NCI-H748 treated with DMSO at 0.1 percent for 48 hours (cell line): Measurements from ENCODE around the gene RBM6.
"Not testable (repeated sequence)": the region's sequence is repeated elsewhere in the genome, so short reads cannot be mapped to it uniquely, and the experiment has no call there.

Experiments
- DNase-seq: peaks from one replicate; lab custom pipeline; 2025; lab: John Stamatoyannopoulos, UW

Gene RBM6

GRCh38 chr3:49939858-49940666, at the start of gene RBM6:
Gene RBM6, plus strand, starts transcription at chr3:49940150. Its CDS starts 22,492 bp downstream, at chr3:49962642.
- peak; percentile 78 for DNase-seq

- DNase-seq = no peak
Measured at GRCh38 chr3:49895791-49896190, 44.2 kb upstream of the RBM6 start.

- DNase-seq = no peak
Measured at GRCh38 chr3:49896345-49896744, 43.6 kb upstream of the RBM6 start.

GRCh38 chr3:49898991-49899390, 41.0 kb upstream of the RBM6 start:
- DNase-seq = no peak

GRCh38 chr3:49899815-49900214, 40.1 kb upstream of the RBM6 start:
- DNase-seq = no peak

GRCh38 chr3:49900491-49901153, 39.3 kb upstream of the RBM6 start:
- DNase-seq = no peak

GRCh38 chr3:49901366-49902339, 38.3 kb upstream of the RBM6 start:
- DNase-seq = no peak

- DNase-seq = no peak
Measured at GRCh38 chr3:49902511-49903345, 37.2 kb upstream of the RBM6 start.

- DNase-seq = peak; percentile 29
Measured at GRCh38 chr3:49903451-49904424, 36.2 kb upstream of the RBM6 start, which contains the start of gene MST1R. Gene MST1R, minus strand, starts transcription at chr3:49903873. Its CDS starts 264 bp downstream, at chr3:49903609.

GRCh38 chr3:49904448-49904847, 35.5 kb upstream of the RBM6 start:
- DNase-seq = not testable (repeated sequence)

GRCh38 chr3:49906073-49906743, 33.7 kb upstream of the RBM6 start:
- no peak for DNase-seq

GRCh38 chr3:49908373-49909199, 31.4 kb upstream of the RBM6 start:
- DNase-seq = no peak

GRCh38 chr3:49910409-49911123, 29.4 kb upstream of the RBM6 start:
- no peak for DNase-seq

- DNase-seq = no peak
Measured at GRCh38 chr3:49911124-49911420, 28.9 kb upstream of the RBM6 start.

- no peak for DNase-seq
Measured at GRCh38 chr3:49911611-49912010, 28.3 kb upstream of the RBM6 start.

- DNase-seq = no peak
Measured at GRCh38 chr3:49912881-49913281, 27.1 kb upstream of the RBM6 start.

- no peak for DNase-seq
Measured at GRCh38 chr3:49914906-49915305, 25.0 kb upstream of the RBM6 start.

GRCh38 chr3:49916686-49917085, 23.3 kb upstream of the RBM6 start:
- no peak for DNase-seq
